B cell (primary cell): ENCODE results near the gene NOS1AP. TPM values are rescaled to one million over a fixed set of nuclear protein-coding genes. Genes with fewer than 3 reads are reported as not detected.

Experiments
- ATAC-seq: fragments of 200-7000 bp; cut with Tn5 transposase; one replicate; pipeline ENCODE4 v1.10.0; 2021; ENCODE audit warnings: low read depth, mild to moderate bottlenecking, moderate number of reproducible peaks, moderate library complexity
- CTCF ChIA-PET: fragments of 350-600 bp; sonication (Branson Sonifier 250); formaldehyde crosslinking; loops from one replicate; lab custom pipeline; 2021; ENCODE audit warnings: antibody characterized with exemption, inconsistent platforms; lab: Charles Lee
- POLR2A ChIA-PET: fragments of 350-600 bp; sonication (Branson Sonifier 250); formaldehyde crosslinking; loops from one replicate; lab custom pipeline; 2021; ENCODE audit warnings: antibody characterized with exemption; lab: Charles Lee
- DNase-seq: peaks from one replicate; pipeline ENCODE4 v3.0.0; 2013
- H2AFZ ChIP-seq: 2 replicates; pipeline ENCODE4 v1.6.1; 2012; ENCODE audit warnings: mild to moderate bottlenecking, low read depth, low read length; ENCODE audit not compliant: insufficient read depth, poor library complexity, severe bottlenecking
- H3K27ac ChIP-seq, 2 donors: 1 replicate in 1 of 2; 2 replicates in 1 of 2; pipeline ENCODE4 v1.5.1; 2012 to 2013; ENCODE audit warnings: low read length in 2 of 2, mild to moderate bottlenecking in 2 of 2, moderate library complexity in 1 of 2
- H3K27me3 ChIP-seq, 4 experiments: fragments of 200-600 bp in 1 of 4; sonication (generic) in 1 of 4; replicated peaks in 1 of 4; 1 replicate in 2 of 4; 2 replicates in 2 of 4; pipeline versions ENCODE4 v1.6.1 to v1.7.0; 2013 to 2016; ENCODE audit warnings: low read length in 3 of 4, mild to moderate bottlenecking in 2 of 4, mixed read lengths in 1 of 4, moderate library complexity in 1 of 4; ENCODE audit not compliant: insufficient read depth in 4 of 4, control insufficient read depth in 3 of 4; ENCODE audit errors: control extremely low read depth in 1 of 4
- H3K36me3 ChIP-seq, 2 experiments: replicated peaks in 1 of 2; 1 replicate in 1 of 2; 2 replicates in 1 of 2; pipeline versions ENCODE4 v1.6.1 to v1.7.1; 2013; ENCODE audit warnings: low read length in 1 of 2; ENCODE audit not compliant: insufficient read depth in 2 of 2, control insufficient read depth in 1 of 2; ENCODE audit errors: control extremely low read depth in 1 of 2, extremely low read depth in 1 of 2
- H3K4me1 ChIP-seq, 2 donors: fragments of 200-600 bp in 1 of 2; sonication (generic) in 1 of 2; 1 replicate in 1 of 2; 2 replicates in 1 of 2; pipeline versions ENCODE4 v1.5.1 to v1.6.1; 2013 to 2017; ENCODE audit warnings: low read length in 2 of 2; ENCODE audit not compliant: control insufficient read depth in 2 of 2, insufficient read depth in 2 of 2
- H3K4me2 ChIP-seq: replicated peaks from 2 replicates; pipeline ENCODE3; 2012; ENCODE audit warnings: mild to moderate bottlenecking, low read depth, low read length; ENCODE audit not compliant: poor library complexity, severe bottlenecking
- H3K4me3 ChIP-seq, 5 experiments: fragments of 200-600 bp in 1 of 5; sonication (generic) in 1 of 5; 1 replicate in 3 of 5; 2 replicates in 2 of 5; pipeline versions ENCODE4 v1.5.1 to v1.7.0; 2011 to 2016; ENCODE audit warnings: low read length in 4 of 5, mild to moderate bottlenecking in 4 of 5, low read depth in 2 of 5, control low read depth in 1 of 5, moderate library complexity in 1 of 5; ENCODE audit not compliant: insufficient read depth in 1 of 5; ENCODE audit errors: control extremely low read depth in 1 of 5, extremely low read depth in 1 of 5
- H3K79me2 ChIP-seq: fragments of 200-600 bp; sonication (generic); one replicate; pipeline ENCODE4 v1.6.0; 2016; ENCODE audit warnings: low read length; ENCODE audit not compliant: control insufficient read depth, insufficient read depth
- H3K9ac ChIP-seq: fragments of 200-600 bp; sonication (generic); 2 replicates; pipeline ENCODE4 v1.6.1; 2017; ENCODE audit warnings: mild to moderate bottlenecking, low read length, moderate library complexity
- H3K9me3 ChIP-seq, 3 donors: one replicate each; pipeline versions ENCODE4 v1.6.1 to v1.7.1; 2013; ENCODE audit warnings: low read length in 2 of 3; ENCODE audit not compliant: control insufficient read depth in 2 of 3, insufficient read depth in 1 of 3; ENCODE audit errors: control extremely low read depth in 1 of 3
- H4K20me1 ChIP-seq: 2 replicates; pipeline ENCODE4 v1.6.0; 2012; ENCODE audit warnings: mild to moderate bottlenecking, low read length; ENCODE audit not compliant: insufficient read depth, control insufficient read depth, poor library complexity, severe bottlenecking
- H3K27ac Mint-ChIP-seq: one replicate; pipeline ENCODE4 v1.8.0; 2021; ENCODE audit warnings: mixed read lengths
- H3K27me3 Mint-ChIP-seq: one replicate; pipeline ENCODE4 v1.8.0; 2021; ENCODE audit warnings: mixed read lengths
- H3K4me1 Mint-ChIP-seq: one replicate; pipeline ENCODE4 v1.8.0; 2021; ENCODE audit warnings: mixed read lengths
- H3K4me3 Mint-ChIP-seq: one replicate; pipeline ENCODE4 v1.8.0; 2021; ENCODE audit warnings: mixed read lengths
- H3K9me3 Mint-ChIP-seq: one replicate; pipeline ENCODE4 v1.8.0; 2022; ENCODE audit warnings: mixed read lengths; ENCODE audit not compliant: insufficient read depth
- CTCF ChIP-seq: fragments of 200-600 bp; IDR thresholded peaks from one replicate; pipeline ENCODE4 v1.8.0; 2022; ENCODE audit warnings: antibody characterized with exemption, mild to moderate bottlenecking
- EZH2 ChIP-seq: IDR thresholded peaks from 2 replicates; pipeline ENCODE4 v1.6.1; 2012; ENCODE audit warnings: borderline replicate concordance, low read depth, mild to moderate bottlenecking, moderate library complexity, low read length; ENCODE audit not compliant: insufficient read depth, poor library complexity, severe bottlenecking
- WGBS: methylation state at CpG from one replicate; pipeline ENCODE4 v1.1.5; 2013; ENCODE audit warnings: missing lambda C conversion rate; ENCODE audit not compliant: insufficient coverage; 5-methylcytosine and 5-hydroxymethylcytosine counted together
- intact Hi-C: fragments of 100-400 bp; cut with micrococcal nuclease; formaldehyde crosslinking; loops from one replicate; pipeline ENCODE4 v1.10.0; 2022
- polyA plus RNA-seq: library from polyadenylated mRNA; depleted of rRNA; stranded (reverse); fragments of >200 nt; gene quantifications from 2 replicates; pipeline ENCODE4 v1.2.3, GENCODE V29; 2012
- total RNA-seq, 2 donors: library from RNA; stranded (reverse); fragments of 120-200 nt in 1 of 2; gene quantifications; 1 replicate in 1 of 2; 2 replicates in 1 of 2; pipeline versions ENCODE4 v1.2.3 to v1.2.4, GENCODE V29; 2013 to 2022

NOS1AP gene
- total and polyA plus RNA-seq, 2 donors (not counting 1 experiment from before 2014, with no cell fraction given) = 0.32 TPM; not detected in 1

GRCh38 chr1:162087111-162087510 is 17.6 kb downstream of the NOS1AP start:
- H3K4me3 ChIP-seq = no peak overlapping the region
- no peaks in the 10 kb centered on the region for H3K4me1 ChIP-seq
- no peak overlapping the region for H3K27ac Mint-ChIP-seq
- no peak overlapping the region for H3K4me2 ChIP-seq
- no peaks in the 10 kb centered on the region for H3K4me1 Mint-ChIP-seq
- H3K79me2 ChIP-seq = no peaks in the 10 kb centered on the region
- H3K9me3 ChIP-seq = peaks cover 0 to 3% (median 0%) of the 10 kb centered on the region in 3 donors
- ChIA-PET CTCF (no interaction called here), POLR2A (no interaction called here)
- ATAC-seq = no peak
- H2AFZ ChIP-seq = no peak overlapping the region
- H3K4me3 Mint-ChIP-seq = no peak overlapping the region
- H4K20me1 ChIP-seq = no peaks in the 10 kb centered on the region
- peaks cover 30% of the 10 kb centered on the region for H3K27me3 Mint-ChIP-seq
- TF ChIP-seq EZH2 (no peak), CTCF (no peak)
- WGBS = no CpG with 5 or more reads among the region's 1 CpG
- DNase-seq = no peak
- H3K36me3 ChIP-seq = no peaks in the 10 kb centered on the region
- intact Hi-C loops = no loop called here
- H3K27ac ChIP-seq = no peak overlapping the region
- peaks cover 2% of the 10 kb centered on the region for H3K9me3 Mint-ChIP-seq
- H3K27me3 ChIP-seq = peaks cover 0 to 15% (median 4%) of the 10 kb centered on the region in 4 experiments
- no peak overlapping the region for H3K9ac ChIP-seq

GRCh38 chr1:162087574-162087973 is 18.1 kb downstream of the NOS1AP start:
- Histone ChIP-seq H3K9me3 (peaks cover 0 to 3% (median 0%) of the 10 kb centered on the region in 3 donors), H3K4me1 (no peaks in the 10 kb centered on the region), H4K20me1 (no peaks in the 10 kb centered on the region), H3K4me2 (no peak overlapping the region), H3K4me3 (no peak overlapping the region), H3K27ac (no peak overlapping the region), H3K27me3 (peaks cover 0 to 15% (median 4%) of the 10 kb centered on the region in 4 experiments), H2AFZ (no peak overlapping the region), H3K36me3 (no peaks in the 10 kb centered on the region), H3K79me2 (no peaks in the 10 kb centered on the region), H3K9ac (no peak overlapping the region)
- Mint-ChIP-seq H3K9me3 (peaks cover 2% of the 10 kb centered on the region), H3K4me3 (no peak overlapping the region), H3K27ac (no peak overlapping the region), H3K27me3 (peaks cover 31% of the 10 kb centered on the region), H3K4me1 (no peaks in the 10 kb centered on the region)
- intact Hi-C loops = no loop called here
- ATAC-seq (no peak), DNase-seq (no peak)
- no peak for TF ChIP-seq EZH2
- TF ChIP-seq CTCF = no peak
- CTCF ChIA-PET = no interaction called here
- WGBS = no CpG with 5 or more reads among the region's 1 CpG
- POLR2A ChIA-PET = no interaction called here
